ENCODE results near the gene DUS3L.

- TF ChIP-seq ZNF565 (CRISPR knock-in tag; conservative IDR thresholded peaks at IDR 0.05; ENCODE audit: low read depth): no peak
- TF ChIP-seq ZFP3 (CRISPR knock-in tag; IDR thresholded peaks at IDR 0.05): no peak
Measured at GRCh38 chr19:5824751-5825150, 33.8 kb upstream of the DUS3L start.
